Activated T-cell treated with anti-CD3 and anti-CD28 coated beads, Interleukin-2, amount 50 U/mL, for 24 hours (primary cell): Measurements from ENCODE around the gene LILRB4.
"Not testable (repeated sequence)": the region's sequence is repeated elsewhere in the genome, so short reads cannot be mapped to it uniquely, and the experiment has no call there.

ENCODE experiments used
- DNase-seq: peaks from one replicate; pipeline ENCODE4 v3.0.0-alpha.2; 2020
- H3K27ac Mint-ChIP-seq: 2 replicates; pipeline ENCODE4 v1.8.0; 2020; ENCODE audit warnings: mild to moderate bottlenecking, mixed read lengths
- H3K27me3 Mint-ChIP-seq: 2 replicates; pipeline ENCODE4 v1.8.0; 2020; ENCODE audit warnings: mixed read lengths
- H3K36me3 Mint-ChIP-seq: 2 replicates; pipeline ENCODE4 v1.8.0; 2020; ENCODE audit warnings: low read depth, mixed read lengths
- H3K4me1 Mint-ChIP-seq: 2 replicates; pipeline ENCODE4 v1.8.0; 2020; ENCODE audit warnings: low read depth, mixed read lengths
- H3K4me3 Mint-ChIP-seq: 2 replicates; pipeline ENCODE4 v1.8.0; 2020; ENCODE audit warnings: mild to moderate bottlenecking, moderate library complexity, mixed read lengths
- H3K9me3 Mint-ChIP-seq: 2 replicates; pipeline ENCODE4 v1.8.0; 2020; ENCODE audit warnings: mixed read lengths

LILRB4 gene

GRCh38 chr19:54694648-54695047, 31.9 kb downstream of the LILRB4 start:
- no peak overlapping the region for H3K4me3 Mint-ChIP-seq
- no peaks in the 10 kb centered on the region for H3K4me1 Mint-ChIP-seq
- no peak for DNase-seq
- H3K36me3 Mint-ChIP-seq: no peaks in the 10 kb centered on the region
- H3K9me3 Mint-ChIP-seq: no peaks in the 10 kb centered on the region
- H3K27ac Mint-ChIP-seq: no peak overlapping the region
- peaks cover 51% of the 10 kb centered on the region for H3K27me3 Mint-ChIP-seq

- H3K36me3 Mint-ChIP-seq: no peaks in the 10 kb centered on the region
- no peaks in the 10 kb centered on the region for H3K4me1 Mint-ChIP-seq
- peaks cover 54% of the 10 kb centered on the region for H3K27me3 Mint-ChIP-seq
- no peak for DNase-seq
- H3K27ac Mint-ChIP-seq: no peak overlapping the region
- no peaks in the 10 kb centered on the region for H3K9me3 Mint-ChIP-seq
- no peak overlapping the region for H3K4me3 Mint-ChIP-seq
Measured at GRCh38 chr19:54696117-54696548, 33.3 kb downstream of the LILRB4 start.

GRCh38 chr19:54696766-54697165, 34.0 kb downstream of the LILRB4 start:
- Mint-ChIP-seq H3K4me1 (no peaks in the 10 kb centered on the region), H3K9me3 (no peaks in the 10 kb centered on the region), H3K36me3 (no peaks in the 10 kb centered on the region), H3K27ac (no peak overlapping the region), H3K4me3 (no peak overlapping the region), H3K27me3 (peaks cover 54% of the 10 kb centered on the region)
- no peak for DNase-seq

GRCh38 chr19:54697716-54698115, 34.9 kb downstream of the LILRB4 start:
- not testable (repeated sequence) for H3K36me3 Mint-ChIP-seq, H3K27ac Mint-ChIP-seq, H3K4me1 Mint-ChIP-seq, DNase-seq, H3K9me3 Mint-ChIP-seq, H3K4me3 Mint-ChIP-seq
- peaks cover 48% of the 10 kb centered on the region for H3K27me3 Mint-ChIP-seq

GRCh38 chr19:54704928-54705327, 42.1 kb downstream of the LILRB4 start:
- Mint-ChIP-seq H3K36me3 (no peaks in the 10 kb centered on the region), H3K27ac (no peak overlapping the region), H3K4me1 (peaks cover 3% of the 10 kb centered on the region), H3K27me3 (peaks cover 27% of the 10 kb centered on the region), H3K4me3 (no peak overlapping the region), H3K9me3 (no peaks in the 10 kb centered on the region)
- no peak for DNase-seq

- no peaks in the 10 kb centered on the region for H3K9me3 Mint-ChIP-seq
- H3K27me3 Mint-ChIP-seq: peaks cover 12% of the 10 kb centered on the region
- no peaks in the 10 kb centered on the region for H3K36me3 Mint-ChIP-seq
- DNase-seq: no peak
- peaks cover 7% of the 10 kb centered on the region for H3K4me1 Mint-ChIP-seq
- H3K27ac Mint-ChIP-seq: no peak overlapping the region
- no peak overlapping the region for H3K4me3 Mint-ChIP-seq
Measured at GRCh38 chr19:54707962-54708361, 45.2 kb downstream of the LILRB4 start.

GRCh38 chr19:54708781-54709180, 46.0 kb downstream of the LILRB4 start:
- Mint-ChIP-seq H3K36me3 (no peaks in the 10 kb centered on the region), H3K4me3 (no peak overlapping the region), H3K4me1 (peaks cover 7% of the 10 kb centered on the region), H3K9me3 (no peaks in the 10 kb centered on the region), H3K27me3 (peaks cover 19% of the 10 kb centered on the region), H3K27ac (no peak overlapping the region)
- DNase-seq: no peak

GRCh38 chr19:54709212-54709948, 46.6 kb downstream of the LILRB4 start:
- peaks cover 7% of the 10 kb centered on the region for H3K4me1 Mint-ChIP-seq
- H3K9me3 Mint-ChIP-seq: no peaks in the 10 kb centered on the region
- H3K4me3 Mint-ChIP-seq: no peak overlapping the region
- peaks cover 19% of the 10 kb centered on the region for H3K27me3 Mint-ChIP-seq
- no peak overlapping the region for H3K27ac Mint-ChIP-seq
- no peak for DNase-seq
- no peaks in the 10 kb centered on the region for H3K36me3 Mint-ChIP-seq

- not testable (repeated sequence) for DNase-seq, H3K36me3 Mint-ChIP-seq, H3K4me3 Mint-ChIP-seq, H3K27ac Mint-ChIP-seq, H3K9me3 Mint-ChIP-seq, H3K4me1 Mint-ChIP-seq
- H3K27me3 Mint-ChIP-seq: peaks cover 19% of the 10 kb centered on the region
Measured at GRCh38 chr19:54709956-54710355, 47.2 kb downstream of the LILRB4 start.
